IPS-NIHi7 (cell line): ENCODE measurements around the gene JAK3.
"Not testable (repeated sequence)": the region's sequence is repeated elsewhere in the genome, so short reads cannot be mapped to it uniquely, and the experiment has no call there.

ENCODE experiments used
- DNase-seq: peaks from one replicate; pipeline ENCODE4 v3.0.0; 2012; ENCODE audit warnings: mixed read lengths; ENCODE audit errors: extremely low spot score

Gene JAK3

GRCh38 chr19:17847538-17848366 is at the start of gene JAK3:
TSS of gene JAK3 (minus strand) at chr19:17847982. CDS start at chr19:17844417, 3,565 bp downstream.
- peak; percentile 93 for DNase-seq

GRCh38 chr19:17893766-17894165 is 46.0 kb upstream of the JAK3 start:
- no peak for DNase-seq

GRCh38 chr19:17889609-17890214 is 41.9 kb upstream of the JAK3 start:
- DNase-seq, result peak; percentile 91

GRCh38 chr19:17888260-17888659 is 40.5 kb upstream of the JAK3 start:
- no peak for DNase-seq

GRCh38 chr19:17887221-17887620 is 39.4 kb upstream of the JAK3 start:
- DNase-seq, result not testable (repeated sequence)

GRCh38 chr19:17886515-17886914 is 38.7 kb upstream of the JAK3 start:
- no peak for DNase-seq

- peak; percentile 56 for DNase-seq
These were observed 36.0 kb upstream of the JAK3 start for GRCh38 chr19:17883627-17884410.

GRCh38 chr19:17881701-17882100 is 33.9 kb upstream of the JAK3 start:
- DNase-seq, result no peak

GRCh38 chr19:17879466-17879865 is 31.7 kb upstream of the JAK3 start:
- DNase-seq, result no peak

- DNase-seq, result no peak
These were observed 29.9 kb upstream of the JAK3 start for GRCh38 chr19:17877696-17878095.

- no peak for DNase-seq
These were observed 27.0 kb upstream of the JAK3 start for GRCh38 chr19:17874758-17875135.

GRCh38 chr19:17873786-17874757 is 26.3 kb upstream of the JAK3 start:
- peak; percentile 98 for DNase-seq

GRCh38 chr19:17872251-17873001 is 24.6 kb upstream of the JAK3 start:
- no peak for DNase-seq

GRCh38 chr19:17871878-17872250 is 24.1 kb upstream of the JAK3 start, which contains the start of gene SLC5A5:
TSS of gene SLC5A5 (plus strand) at chr19:17871945. CDS start at chr19:17872320, 375 bp downstream.
- DNase-seq, result no peak

- no peak for DNase-seq
These were observed 23.5 kb upstream of the JAK3 start for GRCh38 chr19:17871032-17871877.

GRCh38 chr19:17869114-17869608 is 21.4 kb upstream of the JAK3 start:
- DNase-seq, result peak; percentile 56

- peak; percentile 5 for DNase-seq
These were observed 20.9 kb upstream of the JAK3 start for GRCh38 chr19:17868669-17869068.

GRCh38 chr19:17866964-17867486 is 19.2 kb upstream of the JAK3 start:
- DNase-seq, result no peak

- no peak for DNase-seq
These were observed 18.7 kb upstream of the JAK3 start for GRCh38 chr19:17866312-17866963.
